HepG2 (cell line): ENCODE measurements around the gene CPLX1. TPM values are rescaled to one million over a fixed set of nuclear protein-coding genes. Genes with fewer than 3 reads are reported as not detected.

Source experiments
- ATAC-seq: fragments of 200-7000 bp; cut with Tn5 transposase; 3 replicates; pipeline ENCODE4 v1.9.1; 2020; ENCODE audit warnings: mild to moderate bottlenecking, moderate library complexity
- BruUV-seq: library from RNA; stranded (reverse); fragments of 400-500 nt; replicated peaks from 2 replicates; lab custom pipeline; 2021; lab: Mats Ljungman, UMichigan
- CTCF ChIA-PET: fragments of 300-600 bp; formaldehyde crosslinking; extraction: SDS; loops from one replicate; lab custom pipeline; 2021; ENCODE audit warnings: low total read pairs, inconsistent platforms, low intra/inter-chr PET ratio; lab: Yijun Ruan, JAX
- POLR2A ChIA-PET: fragments of 350-600 bp; sonication (Branson Sonifier 250); formaldehyde crosslinking; loops from one replicate; lab custom pipeline; 2020; ENCODE audit warnings: antibody characterized with exemption, inconsistent platforms; lab: Yijun Ruan, JAX
- DNase-seq: peaks from one replicate; pipeline ENCODE4 v3.0.0-alpha.2; 2015; ENCODE audit warnings: low spot score
- FAIRE-seq: peaks from 3 replicates; lab custom pipeline; 2011; peaks lifted over from hg19 to GRCh38; lab: Jason Lieb, UNC
- H2AFZ ChIP-seq: one replicate; pipeline ENCODE4 v1.6.1; 2011; ENCODE audit warnings: low read length, inconsistent platforms
- H3K27ac ChIP-seq: fragments of 300-600 bp; 3 replicates; pipeline ENCODE4 v1.8.0; 2011; ENCODE audit warnings: mixed run types, mild to moderate bottlenecking, mixed read lengths, low read length, inconsistent platforms; ENCODE audit not compliant: insufficient read depth; ENCODE audit errors: extremely low read length
- H3K27me3 ChIP-seq, 2 experiments: fragments of 200-600 bp in 1 of 2; 2 replicates in 1 of 2; 3 replicates in 1 of 2; pipeline versions ENCODE4 v1.6.0 to v1.8.0; 2011; ENCODE audit warnings: low read length in 2 of 2, mild to moderate bottlenecking in 2 of 2, moderate library complexity in 2 of 2, inconsistent platforms in 1 of 2; ENCODE audit not compliant: insufficient read depth in 2 of 2, control insufficient read depth in 1 of 2
- H3K36me3 ChIP-seq, 2 experiments: fragments of 200-600 bp in 1 of 2; replicated peaks in 1 of 2; 2 replicates in 1 of 2; 3 replicates in 1 of 2; pipeline versions ENCODE4 v1.5.1 to v1.8.0; 2011; ENCODE audit warnings: low read length in 2 of 2, inconsistent platforms in 1 of 2; ENCODE audit not compliant: insufficient read depth in 2 of 2, control insufficient read depth in 1 of 2
- H3K4me1 ChIP-seq: 2 replicates; pipeline ENCODE4 v1.5.1; 2012; ENCODE audit warnings: low read length, inconsistent platforms; ENCODE audit not compliant: insufficient read depth
- H3K4me2 ChIP-seq: 2 replicates; pipeline ENCODE4 v1.6.0; 2011; ENCODE audit warnings: low read depth, low read length, inconsistent platforms
- H3K4me3 ChIP-seq, 3 experiments: fragments of 200-600 bp in 1 of 3; sonication (generic), shearing (Covaris generic) in 1 of 3; replicated peaks in 1 of 3; 2 replicates each; pipeline ENCODE4 v1.5.1; 2011 to 2016; ENCODE audit warnings: low read length in 3 of 3, inconsistent platforms in 2 of 3, low read depth in 2 of 3, mild to moderate bottlenecking in 2 of 3, control low read depth in 1 of 3, mixed read lengths in 1 of 3; ENCODE audit not compliant: insufficient read depth in 1 of 3
- H3K79me2 ChIP-seq: one replicate; pipeline ENCODE4 v1.6.1; 2011; ENCODE audit warnings: low read length, inconsistent platforms; ENCODE audit not compliant: insufficient read depth
- H3K9ac ChIP-seq: 2 replicates; pipeline ENCODE4 v1.6.0; 2011; ENCODE audit warnings: mild to moderate bottlenecking, low read depth, low read length, inconsistent platforms; ENCODE audit not compliant: insufficient read depth
- H3K9me3 ChIP-seq: 2 replicates; pipeline ENCODE4 v1.5.1; 2012; ENCODE audit warnings: mild to moderate bottlenecking, low read length
- H4K20me1 ChIP-seq: 2 replicates; pipeline ENCODE4 v1.6.0; 2011; ENCODE audit warnings: inconsistent platforms, mild to moderate bottlenecking, low read length, moderate library complexity; ENCODE audit not compliant: insufficient read depth
- GFI1 ChIP-seq: sonication (generic); formaldehyde crosslinking; IDR thresholded peaks from 2 replicates; pipeline ENCODE4 v1.5.0; 2020; ENCODE audit warnings: missing genetic modification reagents, mild to moderate bottlenecking, borderline replicate concordance
- NCOA2 ChIP-seq: sonication (generic); formaldehyde crosslinking; IDR thresholded peaks from 2 replicates; pipeline ENCODE4 v1.8.0; 2022; ENCODE audit warnings: inconsistent platforms
- NFE2 ChIP-seq: sonication (generic); formaldehyde crosslinking; IDR thresholded peaks from 2 replicates; pipeline ENCODE4 v1.4.0; 2020; ENCODE audit warnings: missing genetic modification reagents
- RORA ChIP-seq: sonication (generic); formaldehyde crosslinking; IDR thresholded peaks from 2 replicates; pipeline ENCODE4 v1.5.0; 2020; ENCODE audit warnings: mild to moderate bottlenecking, missing genetic modification reagents, moderate library complexity
- TCF12 ChIP-seq, 2 experiments: fragments of 450-650 bp in 1 of 2; sonication (generic) in 1 of 2; formaldehyde crosslinking in 1 of 2; IDR thresholded peaks; 2 replicates each; pipeline versions ENCODE4 v1.6.1 to v1.8.0; 2017 to 2022; ENCODE audit warnings: antibody characterized with exemption in 1 of 2, mild to moderate bottlenecking in 1 of 2, missing genetic modification reagents in 1 of 2, moderate library complexity in 1 of 2
- ZBTB34 ChIP-seq: sonication (generic); formaldehyde crosslinking; IDR thresholded peaks from 2 replicates; pipeline ENCODE4 v1.8.0; 2022; ENCODE audit warnings: mild to moderate bottlenecking, missing genetic modification reagents
- ZFP36 ChIP-seq: fragments of 150-350 bp; IDR thresholded peaks from 2 replicates; pipeline ENCODE4 v1.6.1; 2018; ENCODE audit warnings: borderline replicate concordance, low read length, low read depth; ENCODE audit not compliant: partially characterized antibody
- ZNF274 ChIP-seq: sonication (generic); formaldehyde crosslinking; IDR thresholded peaks from 2 replicates; pipeline ENCODE4 v1.5.1; 2020; ENCODE audit warnings: mild to moderate bottlenecking, missing genetic modification reagents
- ZNF296 ChIP-seq: sonication (generic); formaldehyde crosslinking; conservative IDR thresholded peaks from 2 replicates; pipeline ENCODE4 v1.5.0; 2020; ENCODE audit warnings: mild to moderate bottlenecking, missing genetic modification reagents
- ZNF512 ChIP-seq: sonication (generic); formaldehyde crosslinking; IDR thresholded peaks from 2 replicates; pipeline ENCODE4 v1.4.0; 2020; ENCODE audit warnings: mild to moderate bottlenecking, missing genetic modification reagents
- ZNF580 ChIP-seq: IDR thresholded peaks from 2 replicates; pipeline ENCODE4 v1.6.1; 2016; ENCODE audit warnings: low read depth, borderline replicate concordance
- ZNF891 ChIP-seq: sonication (generic); formaldehyde crosslinking; IDR thresholded peaks from 2 replicates; pipeline ENCODE4 v1.5.0; 2020; ENCODE audit warnings: mild to moderate bottlenecking, missing genetic modification reagents
- WGBS: methylation state at CpG from one replicate; pipeline ENCODE4 v1.1.6; 2017; ENCODE audit warnings: low lambda C conversion rate; 5-methylcytosine and 5-hydroxymethylcytosine counted together
- in situ Hi-C: cut with HindIII; loops from 2 replicates; pipeline ENCODE4 v1.10.0; 2017; ENCODE audit warnings: low pct_unique_long_range_greater_than_20kb; ENCODE audit not compliant: extremely low pct_ligation_motif_present
- intact Hi-C: fragments of 100-400 bp; cut with micrococcal nuclease; formaldehyde crosslinking; loops from one replicate; pipeline ENCODE4 v1.10.0; 2022; ENCODE audit not compliant: unreplicated experiment
- polyA plus RNA-seq, 8 experiments: library from polyadenylated mRNA; depleted of rRNA in 3 of 8; stranded (reverse) in 7 of 8; unstranded in 1 of 8; fragments of >200 nt; fragmentation: Illumina TruSeq in 4 of 8; extraction: Trizol in 4 of 8; gene quantifications; 2 replicates each; pipeline versions ENCODE4 v1.2.1 to v1.2.3, GENCODE V29; 2011 to 2016; ENCODE audit warnings: low read depth in 4 of 8, missing spikeins in 1 of 8, mixed read lengths in 1 of 8; ENCODE audit not compliant: insufficient read depth in 1 of 8
- total RNA-seq, 5 experiments: library from RNA; depleted of rRNA; stranded (reverse); fragments of >200 nt; fragmentation: Illumina TruSeq; extraction: Trizol; gene quantifications; 2 replicates each; pipeline ENCODE4 v1.2.3, GENCODE V29; 2016; ENCODE audit warnings: low read depth in 1 of 5
- TF ChIP-seq, protein P1 (sequence below): sonication (generic); formaldehyde crosslinking; IDR thresholded peaks from 2 replicates; pipeline ENCODE4 v1.4.0; 2020; ENCODE audit warnings: missing genetic modification reagents, borderline replicate concordance
- TF ChIP-seq, protein P2 (sequence below): sonication (generic); formaldehyde crosslinking; IDR thresholded peaks from 2 replicates; pipeline ENCODE4 v1.5.0; 2020; ENCODE audit warnings: missing genetic modification reagents

CPLX1 gene
- total and polyA plus RNA-seq, 2 of the 13 experiments (the other 11 are each of a cell fraction or from before 2014, with no cell fraction given) = 0.18 TPM

DNA sequence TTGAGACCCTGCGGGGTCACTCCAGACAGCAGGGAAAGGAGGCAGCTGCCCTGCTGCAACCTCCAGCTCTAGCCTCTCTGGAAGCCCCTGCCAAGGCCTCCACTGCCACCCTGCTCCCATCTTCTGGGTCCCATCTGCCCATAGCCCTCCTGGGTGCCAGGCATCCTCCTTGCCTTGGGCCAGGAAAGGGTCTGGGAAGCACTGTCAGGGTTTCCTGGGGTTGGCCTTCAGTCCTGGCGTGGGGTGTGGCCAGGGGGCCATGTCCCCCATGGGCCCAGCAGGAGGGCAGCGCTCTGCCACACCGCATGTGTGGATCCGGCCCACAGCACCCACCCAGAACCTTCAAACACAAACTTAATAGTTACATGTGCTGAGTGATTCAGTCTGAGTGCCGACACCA is 3.4 kb upstream of the CPLX1 start:
- Histone ChIP-seq H3K9ac (no peak overlapping the region), H4K20me1 (peaks cover 7% of the 10 kb centered on the region; the same call in 1 of the 2 replicates), H3K4me2 (no peak overlapping the region), H3K9me3 (no peaks in the 10 kb centered on the region), H3K4me3 (no peak overlapping the region), H3K79me2 (no peaks in the 10 kb centered on the region), H2AFZ (no peak overlapping the region), H3K27me3 (peaks cover 32 to 84% of the 10 kb centered on the region in 2 experiments), H3K36me3 (no peaks in the 10 kb centered on the region), H3K27ac (no peak overlapping the region), H3K4me1 (peaks cover 11% of the 10 kb centered on the region; the same call in 1 of the 2 replicates)
- BruUV-seq = no TSS peak
- ATAC-seq (no peak), DNase-seq (no peak), FAIRE-seq (no peak)
- POLR2A ChIA-PET = interaction anchor here (1.0 to 2.1 kb wide), 3 partner anchors 13 to 47 kb away, joined by 3 to 9 read pairs (median 4); no protein-coding TSS in a partner anchor
- CTCF ChIA-PET = no interaction called here
- WGBS = 78% methylated on average over 1 of the region's 6 CpGs
- in situ Hi-C loops = no loop called here
- intact Hi-C loops = no loop called here
- TF ChIP-seq ZNF512 (CRISPR knock-in tag) = no peak
- TF ChIP-seq ZNF580 (CRISPR knock-in tag) = no peak
- no peak for TF ChIP-seq NCOA2 (CRISPR knock-in tag)
- TF ChIP-seq, protein P1, sequence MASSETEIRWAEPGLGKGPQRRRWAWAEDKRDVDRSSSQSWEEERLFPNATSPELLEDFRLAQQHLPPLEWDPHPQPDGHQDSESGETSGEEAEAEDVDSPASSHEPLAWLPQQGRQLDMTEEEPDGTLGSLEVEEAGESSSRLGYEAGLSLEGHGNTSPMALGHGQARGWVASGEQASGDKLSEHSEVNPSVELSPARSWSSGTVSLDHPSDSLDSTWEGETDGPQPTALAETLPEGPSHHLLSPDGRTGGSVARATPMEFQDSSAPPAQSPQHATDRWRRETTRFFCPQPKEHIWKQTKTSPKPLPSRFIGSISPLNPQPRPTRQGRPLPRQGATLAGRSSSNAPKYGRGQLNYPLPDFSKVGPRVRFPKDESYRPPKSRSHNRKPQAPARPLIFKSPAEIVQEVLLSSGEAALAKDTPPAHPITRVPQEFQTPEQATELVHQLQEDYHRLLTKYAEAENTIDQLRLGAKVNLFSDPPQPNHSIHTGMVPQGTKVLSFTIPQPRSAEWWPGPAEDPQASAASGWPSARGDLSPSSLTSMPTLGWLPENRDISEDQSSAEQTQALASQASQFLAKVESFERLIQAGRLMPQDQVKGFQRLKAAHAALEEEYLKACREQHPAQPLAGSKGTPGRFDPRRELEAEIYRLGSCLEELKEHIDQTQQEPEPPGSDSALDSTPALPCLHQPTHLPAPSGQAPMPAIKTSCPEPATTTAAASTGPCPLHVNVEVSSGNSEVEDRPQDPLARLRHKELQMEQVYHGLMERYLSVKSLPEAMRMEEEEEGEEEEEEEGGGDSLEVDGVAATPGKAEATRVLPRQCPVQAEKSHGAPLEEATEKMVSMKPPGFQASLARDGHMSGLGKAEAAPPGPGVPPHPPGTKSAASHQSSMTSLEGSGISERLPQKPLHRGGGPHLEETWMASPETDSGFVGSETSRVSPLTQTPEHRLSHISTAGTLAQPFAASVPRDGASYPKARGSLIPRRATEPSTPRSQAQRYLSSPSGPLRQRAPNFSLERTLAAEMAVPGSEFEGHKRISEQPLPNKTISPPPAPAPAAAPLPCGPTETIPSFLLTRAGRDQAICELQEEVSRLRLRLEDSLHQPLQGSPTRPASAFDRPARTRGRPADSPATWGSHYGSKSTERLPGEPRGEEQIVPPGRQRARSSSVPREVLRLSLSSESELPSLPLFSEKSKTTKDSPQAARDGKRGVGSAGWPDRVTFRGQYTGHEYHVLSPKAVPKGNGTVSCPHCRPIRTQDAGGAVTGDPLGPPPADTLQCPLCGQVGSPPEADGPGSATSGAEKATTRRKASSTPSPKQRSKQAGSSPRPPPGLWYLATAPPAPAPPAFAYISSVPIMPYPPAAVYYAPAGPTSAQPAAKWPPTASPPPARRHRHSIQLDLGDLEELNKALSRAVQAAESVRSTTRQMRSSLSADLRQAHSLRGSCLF = no peak
- no peak for TF ChIP-seq ZBTB34 (CRISPR knock-in tag)
- no peak for TF ChIP-seq RORA (CRISPR knock-in tag)
- no peak for TF ChIP-seq NFE2 (CRISPR knock-in tag)
- TF ChIP-seq ZFP36 = no peak
- no peak for TF ChIP-seq GFI1 (CRISPR knock-in tag)
- TF ChIP-seq, protein P2, sequence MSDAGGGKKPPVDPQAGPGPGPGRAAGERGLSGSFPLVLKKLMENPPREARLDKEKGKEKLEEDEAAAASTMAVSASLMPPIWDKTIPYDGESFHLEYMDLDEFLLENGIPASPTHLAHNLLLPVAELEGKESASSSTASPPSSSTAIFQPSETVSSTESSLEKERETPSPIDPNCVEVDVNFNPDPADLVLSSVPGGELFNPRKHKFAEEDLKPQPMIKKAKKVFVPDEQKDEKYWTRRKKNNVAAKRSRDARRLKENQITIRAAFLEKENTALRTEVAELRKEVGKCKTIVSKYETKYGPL = no peak
- TF ChIP-seq ZNF891 (CRISPR knock-in tag) = no peak
- no peak for TF ChIP-seq TCF12 (IDR thresholded peaks at IDR 0.05)
- no peak for TF ChIP-seq TCF12 (CRISPR knock-in tag; IDR thresholded peaks at IDR 0.05)
- TF ChIP-seq ZNF274 = no peak
- no peak for TF ChIP-seq ZNF296
